Measurements from ENCODE around the gene MAD2L1.
"Not testable (repeated sequence)": the region's sequence is repeated elsewhere in the genome, so short reads cannot be mapped to it uniquely, and the experiment has no call there.

Gene MAD2L1

DNA sequence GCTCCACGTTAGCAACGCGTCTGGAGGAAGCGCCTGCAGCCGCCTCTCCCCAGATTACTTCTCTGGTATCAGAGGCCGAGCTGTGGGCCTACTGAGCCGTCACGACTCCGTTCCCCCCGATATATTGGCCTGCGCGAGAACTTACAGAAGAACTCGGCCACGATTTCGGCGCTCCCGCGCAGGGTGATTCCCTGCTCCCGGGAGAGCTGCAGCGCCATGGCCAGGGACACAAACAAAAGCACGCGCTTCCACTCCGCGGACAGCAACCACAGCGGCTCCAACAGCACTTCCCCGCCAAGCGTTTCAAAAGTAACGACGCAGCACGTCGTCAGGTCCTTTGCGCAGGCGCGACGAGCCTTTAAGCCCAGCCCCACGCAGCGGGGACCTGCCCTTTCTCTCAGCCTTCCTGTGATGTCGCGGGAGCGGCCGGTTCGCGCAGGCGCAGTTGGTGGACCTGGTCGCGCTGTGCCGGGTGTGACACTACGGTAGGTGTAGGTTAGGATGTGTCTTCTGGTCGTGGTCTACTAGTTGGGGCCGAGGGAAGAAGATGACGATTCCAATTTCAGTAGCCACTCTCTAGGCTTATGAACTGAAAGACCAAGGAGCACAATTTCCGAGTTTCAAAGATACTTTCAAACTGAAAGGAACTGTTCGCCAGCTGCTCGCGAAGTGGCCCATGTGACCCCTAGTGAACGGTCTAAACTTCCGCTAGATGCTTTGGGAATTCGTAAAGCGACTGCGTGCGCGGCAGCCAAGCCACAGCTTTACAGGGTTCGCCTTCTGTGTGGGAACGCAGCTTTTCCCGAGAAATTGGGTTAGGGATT lies at the start of gene MAD2L1:
TSS of gene MAD2L1 (minus strand) at position 332 of the 824 bp plus-strand sequence. CDS start at position 218, 114 bp downstream.
- DNase-seq (ENCODE audit: low read depth in 2 of 2) = peak; percentile 95 to 96

DNA sequence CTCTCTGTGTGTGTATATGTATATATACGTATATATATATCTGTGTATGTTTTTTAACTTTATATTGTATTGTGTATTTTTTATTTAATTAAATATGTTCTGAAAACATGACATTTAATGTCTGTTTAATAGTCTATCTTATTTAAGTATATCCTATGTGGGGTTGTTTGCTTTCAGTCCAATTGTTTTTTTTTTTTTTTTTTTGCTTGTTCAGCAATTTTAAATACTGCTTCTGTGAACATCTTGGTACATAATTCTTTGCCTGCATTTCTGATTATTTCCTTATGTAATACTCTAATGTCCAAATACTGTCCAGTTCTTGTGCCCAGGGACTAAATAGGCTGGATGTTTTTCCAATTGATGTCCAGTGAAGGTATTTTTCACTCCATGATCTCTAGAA lies 45.1 kb upstream of the MAD2L1 start:
- no peak for DNase-seq (ENCODE audit: low read depth in 2 of 2)

DNA sequence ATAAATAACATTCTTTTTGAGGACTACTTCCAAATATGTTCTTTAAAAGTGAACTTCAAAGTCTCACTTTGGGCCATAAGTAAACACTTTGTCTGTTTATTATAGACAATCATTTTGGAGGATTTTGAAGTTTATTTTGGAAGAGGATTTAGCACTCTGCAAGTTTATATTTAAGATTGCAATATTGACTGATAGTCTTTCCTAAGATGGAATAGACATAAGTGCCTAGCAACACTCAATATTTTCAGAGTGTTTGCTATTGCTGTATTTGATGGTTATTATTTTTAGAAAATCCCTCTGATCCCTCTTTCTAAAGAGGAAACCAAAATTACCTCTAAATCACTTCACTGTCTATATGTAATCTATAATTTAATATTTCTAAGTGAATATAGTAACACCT lies 42.8 kb upstream of the MAD2L1 start:
- DNase-seq (ENCODE audit: low read depth in 2 of 2) = no peak

DNA sequence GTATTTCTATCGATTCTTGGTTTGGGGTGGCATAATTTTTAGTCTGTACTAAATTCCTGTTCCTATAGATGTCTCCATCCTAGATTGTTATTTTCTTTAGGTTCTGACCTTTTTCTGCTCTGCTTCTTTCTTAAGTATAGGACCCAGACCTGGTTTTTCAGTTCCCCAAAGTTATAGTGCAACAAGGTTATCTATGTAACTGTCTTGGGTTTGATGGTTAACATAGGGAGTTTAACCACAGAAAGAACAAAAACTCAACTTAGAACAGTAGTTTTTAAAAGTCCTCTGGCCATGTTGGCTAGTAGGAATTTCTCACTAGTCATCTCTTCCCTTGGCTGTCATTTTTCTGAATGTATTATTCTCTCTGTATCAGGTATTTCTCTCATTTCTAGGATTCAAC lies 38.8 kb upstream of the MAD2L1 start:
- DNase-seq (ENCODE audit: low read depth in 2 of 2) = no peak

DNA sequence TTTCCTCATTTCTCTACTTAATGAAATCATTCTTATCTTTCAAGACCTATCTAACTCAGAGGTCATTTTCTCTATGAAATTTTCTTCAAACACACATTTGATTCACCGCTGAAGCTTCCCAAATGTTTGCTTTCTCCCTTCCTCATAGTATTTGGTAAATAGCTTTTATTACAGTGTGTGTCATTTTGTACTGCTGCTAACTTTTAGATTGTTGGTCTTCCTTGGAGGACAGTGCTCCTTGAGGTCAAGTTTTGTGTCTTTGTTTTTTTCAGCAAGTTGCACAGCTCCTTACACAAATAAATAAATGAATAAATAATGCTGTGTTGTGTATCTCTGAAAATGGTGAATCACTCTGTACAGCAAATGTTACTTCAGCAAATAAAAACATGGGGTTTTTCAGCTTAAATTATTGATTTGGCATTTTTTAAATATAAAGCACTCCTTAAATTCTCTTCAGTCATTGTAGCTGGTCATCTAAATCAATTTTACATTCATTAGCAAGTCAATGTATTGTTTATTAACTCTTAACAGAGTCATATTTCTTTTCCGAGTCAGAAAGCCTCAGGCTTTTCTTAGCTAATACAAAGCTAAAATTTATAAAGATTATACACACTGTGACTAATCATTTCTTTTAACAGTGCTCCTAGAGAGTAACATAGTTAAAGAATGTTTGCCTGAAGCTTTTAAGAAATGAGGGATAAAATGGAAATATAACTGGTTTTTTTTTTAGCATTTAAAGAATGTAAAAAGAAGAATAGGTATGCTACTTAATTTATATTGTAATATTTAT lies 30.1 kb upstream of the MAD2L1 start:
- no peak for DNase-seq (ENCODE audit: low read depth in 2 of 2)

DNA sequence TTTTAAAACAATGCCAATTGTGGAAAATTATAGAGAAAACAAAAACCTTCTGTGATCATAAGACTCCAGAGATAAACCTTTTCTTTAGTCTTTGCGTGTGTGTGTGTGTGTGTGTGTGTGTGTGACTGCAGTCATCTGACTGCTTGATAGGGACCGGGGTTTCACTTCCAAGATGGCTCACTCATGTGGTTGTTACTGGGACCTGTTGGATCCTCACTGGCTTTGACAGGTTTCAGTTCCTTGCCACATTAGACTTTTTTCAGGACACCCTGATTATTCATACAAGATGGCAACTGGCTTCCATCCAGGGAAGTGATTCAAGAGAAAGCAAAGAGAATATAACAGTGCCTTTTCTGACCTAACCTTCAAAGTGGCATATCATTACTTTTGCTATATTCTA lies 21.9 kb upstream of the MAD2L1 start:
- no peak for DNase-seq (ENCODE audit: low read depth in 2 of 2)

DNA sequence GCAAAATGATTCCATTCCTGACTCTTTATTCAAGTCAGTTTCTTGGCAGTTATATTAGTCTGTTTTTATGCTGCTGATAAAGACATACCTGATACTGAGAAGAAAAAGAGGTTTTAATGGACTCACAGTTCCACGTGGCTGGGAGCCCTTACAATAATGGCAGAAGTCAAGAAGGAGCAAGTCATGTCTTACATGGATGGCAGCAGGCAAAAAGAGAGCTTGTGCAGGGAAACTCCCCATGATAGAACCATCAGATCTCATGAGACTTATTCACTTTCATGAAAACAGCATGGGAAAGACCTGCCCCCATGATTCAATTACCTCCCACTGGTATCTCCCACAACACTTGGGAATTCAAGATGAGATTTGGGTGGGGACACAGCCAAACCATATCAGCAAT lies 21.4 kb upstream of the MAD2L1 start:
- DNase-seq (ENCODE audit: low read depth in 2 of 2) = not testable (repeated sequence)

DNA sequence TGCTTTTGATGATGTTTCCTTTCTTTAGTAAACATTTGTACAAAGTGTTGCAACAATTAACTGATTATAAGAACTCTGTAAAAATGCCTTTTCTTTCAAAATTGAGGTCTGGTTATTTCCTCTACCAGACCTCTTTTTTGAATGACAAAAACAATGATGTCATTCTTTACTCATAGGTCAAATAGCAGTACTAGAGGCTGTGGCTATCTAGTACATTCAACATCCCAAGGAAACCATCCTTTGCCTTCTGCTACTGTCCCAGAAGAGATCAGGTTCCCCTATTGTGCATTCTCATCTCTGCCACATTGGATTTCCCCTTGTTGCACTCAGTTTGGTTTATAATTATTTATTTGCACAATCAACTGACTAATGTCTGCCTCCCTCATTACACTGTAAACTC lies 19.1 kb upstream of the MAD2L1 start:
- no peak for DNase-seq (ENCODE audit: low read depth in 2 of 2)

DNA sequence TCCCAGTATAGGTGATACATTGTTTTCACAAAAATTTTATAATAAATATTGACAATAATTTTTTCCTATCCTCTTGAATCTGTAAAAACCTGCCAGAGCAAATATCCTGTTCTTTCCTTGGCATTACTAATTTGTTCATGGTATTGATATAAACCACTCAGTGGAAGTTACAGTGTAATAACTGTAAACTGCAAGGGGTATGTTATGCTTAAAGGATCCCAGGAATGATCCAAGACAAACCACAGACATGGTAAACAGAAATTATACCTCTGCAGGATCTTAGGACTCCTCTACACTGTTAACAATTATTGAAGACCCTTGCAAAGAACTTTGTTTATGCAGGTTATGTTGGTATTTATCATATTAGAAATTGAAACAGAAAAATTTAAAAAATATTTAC lies 17.7 kb upstream of the MAD2L1 start:
- no peak for DNase-seq (ENCODE audit: low read depth in 2 of 2)

DNA sequence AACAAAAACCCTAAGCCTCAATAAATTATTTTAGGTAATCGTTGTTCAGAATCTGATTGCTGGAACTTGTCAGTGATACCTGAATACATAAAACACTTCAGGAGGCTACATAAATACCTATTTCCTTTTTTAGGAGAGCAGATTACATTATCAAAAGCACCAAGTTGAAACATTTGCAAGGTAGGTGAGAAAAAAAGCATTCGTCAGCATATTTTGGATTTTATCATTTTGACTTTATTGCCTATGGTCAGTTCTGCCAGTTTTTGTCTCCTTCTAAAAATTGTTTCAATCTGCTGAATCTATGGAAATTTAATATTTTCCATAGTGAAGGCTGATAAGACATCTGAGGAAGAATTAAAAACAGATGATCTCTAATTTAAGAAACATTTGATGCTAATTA lies 16.5 kb upstream of the MAD2L1 start:
- no peak for DNase-seq (ENCODE audit: low read depth in 2 of 2)

DNA sequence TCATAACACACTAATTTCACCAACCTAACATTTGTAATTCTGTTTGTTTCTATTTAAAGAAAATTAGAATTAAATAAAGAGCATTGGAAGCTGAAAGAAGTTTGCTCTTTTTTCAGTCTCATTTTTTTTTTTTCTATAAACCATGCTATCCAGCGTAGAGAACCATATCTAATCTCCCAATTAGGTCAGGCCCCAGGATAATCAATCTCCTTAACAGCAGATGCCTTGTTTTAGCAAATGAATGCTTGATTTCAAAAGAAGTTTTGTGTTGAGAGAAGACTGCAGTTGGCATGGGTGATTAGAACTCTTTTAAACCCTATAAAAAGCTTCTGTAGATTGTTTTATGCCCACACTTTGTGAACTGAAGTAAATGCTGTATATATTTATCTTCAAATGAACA lies 15.6 kb upstream of the MAD2L1 start:
- DNase-seq (ENCODE audit: low read depth in 2 of 2) = no peak

DNA sequence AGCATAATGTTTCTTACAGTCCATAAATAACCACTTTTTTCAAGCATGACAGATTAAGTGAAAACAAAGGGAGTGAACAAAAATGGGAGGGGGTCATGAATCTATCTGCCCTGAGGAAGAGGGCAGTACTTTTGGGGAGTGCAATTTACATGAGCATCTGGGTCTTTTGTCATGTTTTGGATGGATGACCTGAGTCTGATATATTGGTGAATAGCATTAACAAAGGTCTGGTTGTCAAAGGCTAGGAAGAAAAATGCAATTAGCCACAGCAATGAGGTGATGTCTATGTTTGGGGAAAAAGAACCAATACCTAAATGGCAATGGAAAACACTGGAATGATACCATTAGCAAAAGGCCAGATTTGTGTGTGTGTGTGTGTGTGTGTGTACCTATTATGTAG lies 15.1 kb upstream of the MAD2L1 start:
- no peak for DNase-seq (ENCODE audit: low read depth in 2 of 2)

DNA sequence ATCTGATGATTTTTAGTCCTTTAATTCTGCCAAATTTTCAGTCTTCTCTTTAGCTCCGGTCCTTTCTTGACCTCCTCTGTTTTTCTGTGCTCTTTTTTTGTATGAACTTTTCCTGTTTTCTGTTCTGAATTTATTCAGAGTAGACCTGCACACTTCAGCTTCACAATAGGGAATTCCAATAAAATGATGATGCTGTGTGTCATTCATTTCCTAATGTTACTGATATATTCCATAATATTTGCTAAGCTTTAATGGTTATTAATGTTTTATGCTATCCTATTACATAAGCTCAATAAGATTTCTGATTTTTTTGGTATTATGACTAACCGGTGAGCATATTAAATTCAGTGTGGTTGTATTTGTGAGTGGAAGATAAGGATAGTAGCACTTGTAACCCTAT lies 13.9 kb upstream of the MAD2L1 start:
- DNase-seq (ENCODE audit: low read depth in 2 of 2) = no peak

DNA sequence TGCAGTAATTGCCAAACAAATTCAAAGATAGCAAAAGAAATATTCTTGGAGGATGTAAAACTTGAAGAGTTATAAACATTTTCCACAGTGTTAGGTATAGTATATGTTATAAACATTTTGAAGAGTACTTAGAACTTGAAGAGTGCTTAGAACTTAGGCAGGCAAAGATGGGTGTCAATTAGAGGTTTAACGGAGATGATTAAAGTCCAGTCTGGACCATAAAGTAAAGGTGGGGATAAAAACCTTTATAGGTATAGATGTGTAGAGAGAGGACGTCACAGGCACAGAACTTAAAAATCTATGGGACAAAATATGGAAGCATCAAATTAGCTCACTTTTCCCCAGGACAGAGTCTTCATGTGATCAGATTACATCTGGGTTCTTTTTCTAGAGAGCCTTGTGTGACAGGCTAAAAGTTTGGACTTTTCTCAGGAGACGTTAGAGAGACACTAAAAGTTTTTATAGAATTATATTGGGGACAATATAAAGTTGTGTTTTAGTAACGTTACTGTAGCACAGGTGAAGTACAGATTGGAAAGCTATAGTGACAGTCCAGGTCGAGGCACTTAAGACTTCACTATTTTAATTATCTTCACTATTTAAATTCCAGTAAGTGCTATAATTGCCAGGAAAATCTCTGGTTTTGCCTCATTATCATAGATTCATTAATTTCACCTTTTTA lies 13.3 kb upstream of the MAD2L1 start:
- DNase-seq (ENCODE audit: low read depth in 2 of 2) = no peak

DNA sequence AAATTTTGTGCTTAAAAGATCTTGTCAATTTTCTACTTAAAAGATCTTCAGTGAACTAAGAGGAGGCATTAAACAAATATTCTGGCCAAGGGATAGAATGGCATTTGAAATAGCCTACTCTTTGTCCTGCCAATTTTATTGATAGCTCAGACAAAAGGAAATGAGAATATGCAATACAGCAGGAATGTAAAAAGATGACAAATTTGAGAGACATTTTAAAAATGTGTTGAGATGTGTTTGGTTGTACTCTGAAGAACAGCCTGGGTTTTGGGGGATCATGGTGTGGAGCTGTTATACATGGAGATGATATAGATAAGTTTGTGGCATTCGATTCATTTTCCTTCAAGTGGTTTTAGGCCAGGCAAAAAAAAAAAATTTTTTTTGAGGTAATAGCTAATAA lies 11.6 kb upstream of the MAD2L1 start:
- DNase-seq (ENCODE audit: low read depth in 2 of 2) = no peak

DNA sequence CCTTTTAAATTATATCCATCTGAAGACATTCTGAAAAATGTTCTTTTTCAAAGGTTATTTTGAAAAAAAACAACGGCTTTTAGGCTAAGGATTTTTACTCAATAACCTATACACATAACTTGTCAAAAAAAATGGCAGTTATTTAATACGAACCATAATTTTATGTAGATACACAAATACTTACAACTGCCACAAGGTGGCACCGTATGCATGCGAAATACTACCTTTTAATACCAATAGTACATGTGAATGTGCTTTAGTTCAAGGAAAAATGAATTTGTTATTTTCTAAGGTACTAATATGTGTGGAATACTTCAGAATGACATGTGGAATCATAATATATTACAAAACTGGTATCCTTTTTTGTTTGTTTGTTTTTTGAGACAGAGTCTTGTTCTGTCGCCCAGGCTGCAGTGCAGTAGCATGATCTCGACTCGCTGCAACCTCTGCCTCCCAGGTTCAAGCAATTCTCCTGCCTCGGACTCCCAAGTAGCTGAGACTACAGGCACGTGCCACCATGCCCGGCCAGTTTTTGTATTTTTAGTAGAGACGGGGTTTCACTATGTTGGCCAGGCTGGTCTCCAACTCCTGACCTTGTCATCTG lies 4.6 kb upstream of the MAD2L1 start:
- DNase-seq (ENCODE audit: low read depth in 2 of 2) = peak in 1 of 2 donors; percentile 15

DNA sequence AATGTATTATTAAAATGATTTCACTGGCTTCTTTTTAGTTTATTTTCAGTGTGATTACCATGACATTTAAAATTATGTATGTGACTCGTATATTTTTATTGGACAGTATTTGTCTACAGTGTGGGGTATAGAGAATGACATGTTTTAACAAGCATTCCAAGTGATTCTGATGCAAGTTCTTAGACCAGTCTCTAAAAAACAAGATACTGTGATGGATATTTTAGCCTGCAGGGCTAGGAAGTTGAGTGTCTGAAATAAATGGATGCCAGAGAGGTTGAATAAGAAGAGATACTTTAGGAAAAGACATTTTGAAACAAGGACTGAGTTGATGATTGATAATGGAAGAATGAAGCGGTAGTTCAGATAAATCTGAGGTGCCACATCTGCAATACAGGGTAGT lies 3.5 kb upstream of the MAD2L1 start:
- DNase-seq (ENCODE audit: low read depth in 2 of 2) = no peak

DNA sequence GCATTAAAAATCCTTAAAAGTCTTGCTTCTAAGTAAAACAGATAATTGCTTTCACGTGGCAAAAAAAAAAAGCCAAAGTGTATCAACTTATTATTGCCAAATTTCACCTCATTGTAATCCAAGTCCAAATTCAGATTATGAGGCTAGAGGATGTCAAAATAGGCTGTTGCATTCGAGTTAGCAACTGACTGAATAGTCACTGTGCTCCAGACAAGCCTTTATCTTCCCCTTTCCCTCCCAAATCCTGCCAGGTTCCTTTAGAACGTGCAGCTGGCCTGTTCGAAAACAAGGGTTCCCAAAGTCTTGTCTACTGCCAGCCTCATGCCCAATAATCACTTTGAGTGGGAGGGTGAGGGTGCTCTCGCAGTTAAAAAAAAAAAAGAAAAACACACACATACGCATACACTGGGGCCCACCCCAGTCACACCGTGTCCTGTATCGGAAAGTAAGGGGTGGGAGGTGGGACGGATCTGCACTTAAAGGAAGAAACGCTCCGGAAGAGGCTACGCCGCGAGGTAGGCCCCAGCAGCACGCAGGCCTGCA lies 603 bp downstream of the MAD2L1 start:
- no peak for DNase-seq (ENCODE audit: low read depth in 2 of 2)

DNA sequence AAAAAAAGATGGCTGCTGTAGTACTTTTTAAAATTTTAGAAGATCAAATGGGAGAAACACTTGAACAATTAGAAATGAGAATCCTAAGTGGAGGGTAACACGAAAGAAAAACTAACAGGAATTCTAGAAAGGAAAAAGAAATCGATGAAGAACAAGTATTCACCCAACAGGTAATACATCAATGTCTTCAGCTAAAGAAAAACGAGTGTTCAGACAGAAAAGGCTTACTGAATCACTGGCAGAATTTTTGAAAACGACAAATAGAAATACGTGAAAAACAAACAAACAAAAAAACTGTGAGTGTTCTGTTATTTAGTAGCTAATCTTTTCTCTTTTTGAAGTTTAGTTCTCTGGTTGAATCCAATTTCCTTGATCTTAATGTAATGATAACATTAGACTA lies 1.8 kb downstream of the MAD2L1 start:
- DNase-seq (ENCODE audit: low read depth in 2 of 2) = no peak

DNA sequence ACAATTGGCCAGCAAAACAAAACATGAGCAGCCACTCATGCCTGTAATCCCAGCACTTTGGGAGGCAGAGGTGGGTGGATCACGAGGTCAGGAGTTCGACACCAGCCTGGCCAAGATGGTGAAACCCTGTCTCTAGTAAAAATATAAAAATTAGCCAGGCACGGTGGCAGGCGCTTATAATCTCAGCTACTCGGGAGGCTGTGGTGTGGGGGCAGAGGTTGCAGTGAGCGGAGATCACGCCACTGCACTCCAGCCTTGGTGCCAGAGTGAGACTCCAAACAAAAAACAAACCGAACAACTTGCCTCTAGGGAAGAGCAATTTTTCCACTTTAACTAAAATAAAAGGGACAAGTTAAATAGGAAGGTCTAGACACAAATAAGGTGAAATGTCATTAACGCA lies 2.9 kb downstream of the MAD2L1 start:
- DNase-seq (ENCODE audit: low read depth in 2 of 2) = not testable (repeated sequence)

DNA sequence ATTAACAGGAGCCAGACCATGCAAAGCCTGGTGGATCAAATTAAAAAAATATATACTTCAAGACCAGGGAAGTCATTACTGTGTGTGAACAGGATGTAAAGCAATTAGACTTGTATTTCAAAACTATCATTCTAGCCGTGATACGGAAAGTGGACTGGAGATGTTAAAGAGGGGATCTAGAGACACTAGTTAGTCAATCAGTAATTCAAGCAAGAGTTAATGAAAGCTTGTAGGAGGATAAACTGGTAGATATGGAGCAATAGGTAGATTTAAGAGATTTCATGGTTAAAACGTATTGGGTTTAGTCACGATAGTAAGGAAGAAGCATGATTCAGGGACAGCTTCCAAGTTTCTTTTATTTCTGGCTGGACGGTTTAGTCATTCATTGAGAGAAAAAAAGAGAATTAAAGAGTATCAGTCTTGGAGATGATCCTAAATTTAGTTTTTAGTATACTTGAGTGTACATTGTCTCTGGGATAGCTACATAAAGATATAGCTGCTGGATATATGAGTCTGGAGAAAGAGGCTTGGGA lies 3.9 kb downstream of the MAD2L1 start:
- no peak for DNase-seq (ENCODE audit: low read depth in 2 of 2)

DNA sequence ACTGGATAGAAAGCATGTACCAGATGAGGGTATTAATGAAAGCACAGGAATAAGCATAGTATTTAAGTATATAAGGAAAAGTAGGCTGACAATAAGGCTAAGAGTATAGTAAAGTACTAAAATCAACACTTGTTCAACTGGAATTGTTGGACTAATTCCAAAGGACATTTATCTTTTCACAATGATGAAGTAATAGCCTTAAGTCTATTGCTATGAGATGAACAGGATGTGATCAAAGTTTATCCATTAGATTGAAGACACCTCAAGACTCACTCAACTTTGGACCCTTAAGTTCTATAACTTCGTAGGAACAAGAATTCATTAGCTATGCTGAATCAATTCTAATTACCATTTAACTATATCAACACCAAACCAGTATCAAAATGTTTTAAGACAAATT lies 7.6 kb downstream of the MAD2L1 start:
- DNase-seq (ENCODE audit: low read depth in 2 of 2) = no peak

All from stimulated activated CD4-positive, alpha-beta T cell treated with anti-CD3 and anti-CD28 coated beads, Interleukin-4, amount 100 ng/mL, for 48 hours (primary cell).